Measurements from ENCODE around the gene CDK1.

GRCh38 chr10:60808036-60808435, 29.8 kb downstream of the CDK1 start:
- TF ChIP-seq CTCF (IDR thresholded peaks at IDR 0.05; ENCODE audit: poor library complexity): no peak
- no peak for TF ChIP-seq EZH2 (IDR thresholded peaks at IDR 0.05; ENCODE audit: borderline replicate concordance)
